Measurements from ENCODE around the gene MKNK1.
A peak's percentile ranks its signal among the peaks of the same experiment; 100 is the strongest.

MKNK1 gene

DNA sequence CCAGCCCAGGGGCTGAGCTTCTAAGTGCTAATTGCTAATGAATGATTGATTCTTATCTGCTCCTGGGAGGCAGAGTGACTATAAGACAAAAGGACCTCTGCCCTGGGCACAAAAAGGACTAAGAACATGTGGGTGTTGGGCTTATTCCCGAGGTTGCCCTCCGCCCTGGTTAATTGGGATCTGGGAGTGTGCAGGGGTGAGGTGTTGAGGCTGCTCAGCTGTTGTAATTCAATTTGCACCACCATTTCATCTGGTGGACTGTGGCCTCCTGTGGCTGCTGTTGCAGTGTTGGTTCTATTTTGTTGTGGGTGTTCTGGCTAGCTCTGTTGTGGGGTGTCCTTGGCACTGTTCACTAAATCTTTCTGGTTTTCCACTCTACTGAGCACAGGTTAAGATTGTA, 65.9 kb downstream of the MKNK1 start:
- FAIRE-seq (no peak), DNase-seq (ENCODE audit: insufficient read length, low spot score) (no peak)
- TF ChIP-seq SPI1 (IDR thresholded peaks at IDR 0.05; ENCODE audit: low read depth, low read length) (no peak), POLR2AphosphoS5 (IDR thresholded peaks at IDR 0.05; ENCODE audit: low read depth, low read length) (no peak), PAX5 (IDR thresholded peaks at IDR 0.05; ENCODE audit: insufficient read depth, low read length, severe bottlenecking) (no peak), POU2F2 (IDR thresholded peaks at IDR 0.05; ENCODE audit: low read depth, low read length) (no peak), TAF1 (IDR thresholded peaks at IDR 0.05; ENCODE audit: low read depth, low read length) (no peak), POLR2A (IDR thresholded peaks at IDR 0.05; ENCODE audit: low read depth, low read length) (no peak)

DNA sequence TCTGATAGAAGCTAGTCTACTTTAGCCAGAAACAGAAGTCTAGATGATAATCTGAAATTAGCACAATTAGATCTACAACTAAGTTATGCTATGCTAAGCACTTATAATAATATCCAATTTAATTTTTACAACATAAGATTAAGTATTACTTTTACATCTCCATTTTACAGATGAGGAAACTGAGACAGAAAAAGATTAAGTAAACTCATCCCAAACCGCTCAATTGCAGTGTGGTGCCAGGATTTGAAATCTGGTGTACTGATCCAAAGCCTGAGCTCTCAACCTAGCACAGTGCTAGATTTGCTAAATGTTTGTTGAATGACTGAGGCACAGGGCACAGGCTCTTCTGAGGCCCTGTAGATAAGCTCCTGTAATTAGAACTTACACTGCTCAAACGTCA, 66.4 kb downstream of the MKNK1 start:
- no peak for TF ChIP-seq POLR2A (IDR thresholded peaks at IDR 0.05; ENCODE audit: low read depth, low read length)
- no peak for TF ChIP-seq PAX5 (IDR thresholded peaks at IDR 0.05; ENCODE audit: insufficient read depth, low read length, severe bottlenecking)
- TF ChIP-seq SPI1 (IDR thresholded peaks at IDR 0.05; ENCODE audit: low read depth, low read length) = no peak
- TF ChIP-seq POU2F2 (IDR thresholded peaks at IDR 0.05; ENCODE audit: low read depth, low read length) = no peak
- TF ChIP-seq POLR2AphosphoS5 (IDR thresholded peaks at IDR 0.05; ENCODE audit: low read depth, low read length) = no peak
- DNase-seq (ENCODE audit: insufficient read length, low spot score) = no peak
- no peak for FAIRE-seq

DNA sequence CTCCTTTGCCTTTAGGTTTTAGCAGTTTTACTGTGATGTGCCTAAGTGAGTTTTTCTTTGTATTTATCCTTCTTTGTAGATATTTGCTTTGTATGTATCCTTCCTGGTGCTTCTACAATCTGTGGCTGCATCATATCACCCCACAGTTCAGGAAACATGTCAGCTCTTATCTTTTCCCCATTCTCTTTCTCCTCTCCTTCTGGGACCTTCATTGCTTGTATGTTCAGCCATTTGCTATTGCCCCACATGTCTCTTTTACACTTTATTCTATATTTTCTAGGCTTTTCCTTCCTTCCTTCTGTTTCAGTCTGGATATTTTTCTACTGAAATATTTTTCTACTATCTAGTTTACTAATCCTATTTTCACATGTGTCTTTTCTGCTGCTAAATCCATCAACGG, 67.5 kb downstream of the MKNK1 start:
- TF ChIP-seq TAF1 (IDR thresholded peaks at IDR 0.05; ENCODE audit: low read depth, low read length) = no peak
- TF ChIP-seq POU2F2 (IDR thresholded peaks at IDR 0.05; ENCODE audit: low read depth, low read length) = no peak
- TF ChIP-seq POLR2AphosphoS5 (IDR thresholded peaks at IDR 0.05; ENCODE audit: low read depth, low read length) = no peak
- TF ChIP-seq POLR2A (IDR thresholded peaks at IDR 0.05; ENCODE audit: low read depth, low read length) = no peak
- TF ChIP-seq SPI1 (IDR thresholded peaks at IDR 0.05; ENCODE audit: low read depth, low read length) = no peak
- no peak for TF ChIP-seq PAX5 (IDR thresholded peaks at IDR 0.05; ENCODE audit: insufficient read depth, low read length, severe bottlenecking)
- DNase-seq (ENCODE audit: insufficient read length, low spot score) (no peak), FAIRE-seq (no peak)

DNA sequence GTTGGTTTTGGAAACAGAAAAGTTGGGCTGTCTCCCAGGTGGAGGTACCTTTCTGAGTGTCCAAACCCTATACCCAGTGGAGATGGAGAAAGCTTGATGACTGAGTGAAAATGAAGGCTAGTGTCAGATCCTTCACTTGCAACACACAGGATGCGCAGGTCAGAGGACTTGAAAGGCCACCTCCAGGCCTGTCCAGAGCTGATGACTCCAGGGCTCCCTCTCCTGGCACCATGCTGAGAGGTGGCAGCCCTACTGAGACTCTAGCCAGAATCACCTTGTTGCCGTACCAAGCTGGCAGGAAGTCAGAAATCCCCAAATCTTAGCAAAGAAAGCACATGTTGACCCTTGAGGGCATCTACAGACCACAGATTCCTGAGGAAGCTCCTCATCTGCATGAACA, 69.0 kb downstream of the MKNK1 start:
- DNase-seq (ENCODE audit: insufficient read length, low spot score) = no peak
- peak; percentile 43 for FAIRE-seq

DNA sequence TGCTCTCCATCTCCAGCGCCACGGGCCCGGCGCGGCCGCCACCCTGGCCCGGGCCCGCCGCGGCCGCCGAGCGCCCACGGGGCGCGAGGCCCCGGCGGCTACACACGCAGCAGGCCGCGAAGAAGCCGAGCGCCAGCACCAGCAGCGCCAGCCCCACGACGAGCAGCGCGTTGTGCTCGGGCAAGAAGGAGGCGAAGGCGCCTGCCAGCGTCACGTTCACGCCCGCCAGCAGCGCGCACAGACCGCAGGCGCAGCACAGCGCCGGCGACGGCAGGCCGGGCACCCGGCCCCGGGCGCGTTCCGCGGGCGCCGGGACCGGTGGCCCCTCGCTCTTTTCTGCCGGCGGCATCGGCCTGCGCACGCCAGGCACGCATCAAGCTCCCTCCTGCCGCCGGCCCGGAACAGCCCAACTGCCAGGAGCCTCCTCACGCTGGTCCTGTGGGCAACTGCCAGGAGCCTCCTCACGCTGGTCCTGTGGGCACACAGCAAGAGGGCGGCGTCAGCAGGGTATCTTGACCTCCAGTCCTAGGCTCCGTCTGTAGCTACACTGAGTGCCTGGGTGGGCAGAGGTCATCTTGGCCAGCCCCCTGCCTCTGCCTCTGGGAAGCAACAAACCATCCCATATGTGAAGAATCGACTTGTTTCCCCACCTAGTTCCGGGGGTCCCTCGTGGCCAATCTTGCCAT, 70.7 kb downstream of the MKNK1 start:
- FAIRE-seq = peak; percentile 79
- DNase-seq (ENCODE audit: insufficient read length, low spot score) = peak; percentile 48
- TF ChIP-seq POLR2A (IDR thresholded peaks at IDR 0.05; ENCODE audit: low read depth, low read length) = no peak
- TF ChIP-seq POLR2AphosphoS5 (IDR thresholded peaks at IDR 0.05; ENCODE audit: low read depth, low read length) = no peak
- TF ChIP-seq TAF1 (IDR thresholded peaks at IDR 0.05; ENCODE audit: low read depth, low read length) = no peak
- TF ChIP-seq POU2F2 (IDR thresholded peaks at IDR 0.05; ENCODE audit: low read depth, low read length) = no peak
- no peak for TF ChIP-seq PAX5 (IDR thresholded peaks at IDR 0.05; ENCODE audit: insufficient read depth, low read length, severe bottlenecking)
- no peak for TF ChIP-seq SPI1 (IDR thresholded peaks at IDR 0.05; ENCODE audit: low read depth, low read length)

More for the DNA sequence above, 69.0 kb downstream of the MKNK1 start:
- TF ChIP-seq TAF1 (IDR thresholded peaks at IDR 0.05; ENCODE audit: low read depth, low read length) (no peak), SPI1 (IDR thresholded peaks at IDR 0.05; ENCODE audit: low read depth, low read length) (no peak), POLR2A (IDR thresholded peaks at IDR 0.05; ENCODE audit: low read depth, low read length) (no peak), POU2F2 (IDR thresholded peaks at IDR 0.05; ENCODE audit: low read depth, low read length) (no peak), POLR2AphosphoS5 (IDR thresholded peaks at IDR 0.05; ENCODE audit: low read depth, low read length) (no peak), PAX5 (IDR thresholded peaks at IDR 0.05; ENCODE audit: insufficient read depth, low read length, severe bottlenecking) (no peak)

DNA sequence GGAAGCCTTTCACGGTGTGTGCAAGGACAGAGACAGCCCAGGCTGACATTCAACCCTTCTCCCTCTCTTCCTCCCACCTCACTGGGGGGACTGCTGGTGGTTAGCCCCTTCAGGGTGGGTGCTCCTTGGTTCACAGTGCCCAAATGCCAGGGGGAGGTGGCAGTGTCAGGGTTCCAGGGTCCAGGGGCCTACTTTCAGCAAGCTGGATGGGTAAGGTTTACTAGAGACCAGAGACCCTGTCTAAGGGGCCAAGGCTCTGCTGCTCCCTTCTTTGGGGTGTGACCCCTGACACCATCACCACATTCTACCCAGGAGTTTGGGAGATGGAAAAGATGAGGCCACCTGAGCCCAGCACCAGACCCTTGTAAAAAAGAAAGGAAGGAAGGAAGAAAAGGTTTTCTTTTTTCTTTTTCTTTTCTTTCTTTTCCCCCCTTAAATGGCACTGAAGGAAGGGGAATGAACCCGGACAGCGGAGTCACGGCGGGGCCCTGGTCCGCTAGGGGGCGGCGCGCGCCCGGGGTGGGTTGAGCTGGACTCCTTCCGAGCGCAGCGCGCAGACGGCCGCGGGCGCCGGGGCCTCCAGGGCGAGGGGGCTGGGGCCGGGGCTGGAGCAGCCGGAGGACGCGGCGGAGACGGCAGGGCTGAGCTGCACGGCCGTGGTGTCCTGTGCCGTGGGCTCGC, 71.4 kb downstream of the MKNK1 start:
- TF ChIP-seq PAX5 (IDR thresholded peaks at IDR 0.05; ENCODE audit: insufficient read depth, low read length, severe bottlenecking) (no peak), POLR2AphosphoS5 (IDR thresholded peaks at IDR 0.05; ENCODE audit: low read depth, low read length) (no peak), POLR2A (IDR thresholded peaks at IDR 0.05; ENCODE audit: low read depth, low read length) (no peak), TAF1 (IDR thresholded peaks at IDR 0.05; ENCODE audit: low read depth, low read length) (no peak), POU2F2 (IDR thresholded peaks at IDR 0.05; ENCODE audit: low read depth, low read length) (no peak), SPI1 (IDR thresholded peaks at IDR 0.05; ENCODE audit: low read depth, low read length) (no peak)
- DNase-seq (ENCODE audit: insufficient read length, low spot score) (peak; percentile 75), FAIRE-seq (peak; percentile 40)

DNA sequence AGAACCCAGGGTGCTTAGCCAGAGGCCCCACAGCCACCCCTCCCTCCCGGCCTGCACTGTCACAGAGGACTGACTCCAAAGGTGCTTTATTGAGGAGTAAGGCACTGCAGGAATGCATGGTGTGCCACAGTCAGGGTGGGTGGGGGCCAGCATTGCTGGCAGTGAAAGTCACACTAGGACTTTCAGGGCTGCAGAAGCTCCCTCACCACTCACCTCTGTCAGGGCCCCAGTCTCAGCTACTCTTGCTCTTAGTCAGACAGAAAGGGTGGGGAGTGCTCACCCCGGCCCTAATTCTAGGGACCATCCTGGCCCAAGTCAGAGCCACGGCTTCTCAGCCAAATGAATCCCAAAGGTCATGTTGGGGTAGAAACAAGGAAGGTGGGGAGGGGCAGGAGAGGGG, 72.0 kb downstream of the MKNK1 start:
- no peak for FAIRE-seq
- TF ChIP-seq PAX5 (IDR thresholded peaks at IDR 0.05; ENCODE audit: insufficient read depth, low read length, severe bottlenecking) (no peak), POU2F2 (IDR thresholded peaks at IDR 0.05; ENCODE audit: low read depth, low read length) (no peak), POLR2AphosphoS5 (IDR thresholded peaks at IDR 0.05; ENCODE audit: low read depth, low read length) (no peak), TAF1 (IDR thresholded peaks at IDR 0.05; ENCODE audit: low read depth, low read length) (no peak), SPI1 (IDR thresholded peaks at IDR 0.05; ENCODE audit: low read depth, low read length) (no peak), POLR2A (IDR thresholded peaks at IDR 0.05; ENCODE audit: low read depth, low read length) (no peak)
- no peak for DNase-seq (ENCODE audit: insufficient read length, low spot score)

DNA sequence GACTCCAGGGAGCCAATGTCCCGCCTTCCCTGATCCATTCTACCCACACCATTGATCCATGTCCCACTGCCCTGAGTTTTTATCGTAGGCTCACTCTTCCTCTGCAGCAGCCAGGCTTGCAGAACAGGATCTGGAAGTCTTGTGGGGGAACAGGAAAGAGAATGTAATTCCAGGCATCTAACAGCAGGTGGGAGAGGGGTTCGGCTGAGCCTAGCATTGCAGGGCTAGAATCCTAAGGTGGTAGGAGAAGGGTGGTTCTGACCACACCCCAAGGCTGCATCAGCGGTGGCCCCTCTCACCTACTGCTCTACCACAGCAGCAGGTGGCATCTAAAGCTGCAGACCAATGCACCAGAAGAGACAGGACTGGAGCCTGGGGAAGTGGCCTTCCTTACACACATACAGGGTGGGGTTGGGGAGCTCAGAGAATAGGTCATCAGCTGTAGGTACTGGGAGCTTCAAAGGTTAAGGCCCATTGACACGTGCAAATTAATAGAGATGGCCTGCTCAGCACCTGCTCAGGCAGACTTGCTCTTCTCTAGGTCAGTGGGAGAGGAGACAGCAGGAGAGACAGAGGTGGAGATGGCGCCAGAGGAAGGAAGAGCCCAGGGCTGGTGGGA, 73.2 kb downstream of the MKNK1 start:
- TF ChIP-seq PAX5 (IDR thresholded peaks at IDR 0.05; ENCODE audit: insufficient read depth, low read length, severe bottlenecking) = no peak
- TF ChIP-seq TAF1 (IDR thresholded peaks at IDR 0.05; ENCODE audit: low read depth, low read length) = no peak
- TF ChIP-seq POLR2AphosphoS5 (IDR thresholded peaks at IDR 0.05; ENCODE audit: low read depth, low read length) = no peak
- TF ChIP-seq POU2F2 (IDR thresholded peaks at IDR 0.05; ENCODE audit: low read depth, low read length) = no peak
- TF ChIP-seq SPI1 (IDR thresholded peaks at IDR 0.05; ENCODE audit: low read depth, low read length) = no peak
- TF ChIP-seq POLR2A (IDR thresholded peaks at IDR 0.05; ENCODE audit: low read depth, low read length) = no peak
- DNase-seq (ENCODE audit: insufficient read length, low spot score) (no peak), FAIRE-seq (no peak)

DNA sequence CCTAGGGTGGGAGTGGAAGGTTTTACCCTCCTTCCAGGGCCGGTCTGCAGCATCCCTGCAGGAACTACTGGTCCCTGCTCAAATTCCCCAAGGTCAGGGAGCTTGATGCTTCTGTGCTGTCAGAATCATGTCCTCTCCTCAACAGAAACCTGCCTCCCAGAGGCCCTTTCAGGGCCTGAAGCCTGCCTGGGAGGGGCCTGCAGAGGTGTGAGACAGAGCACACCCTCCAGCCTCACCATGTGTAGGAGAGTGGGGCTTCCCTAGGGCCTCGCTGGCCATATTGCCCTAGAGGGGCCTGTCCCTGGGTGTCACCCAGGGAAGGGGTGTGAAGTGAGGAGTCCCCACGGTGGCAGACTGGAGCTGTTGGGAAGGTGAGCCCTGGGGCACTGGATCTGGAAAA, 73.8 kb downstream of the MKNK1 start:
- FAIRE-seq = no peak
- TF ChIP-seq POLR2AphosphoS5 (IDR thresholded peaks at IDR 0.05; ENCODE audit: low read depth, low read length) (no peak), TAF1 (IDR thresholded peaks at IDR 0.05; ENCODE audit: low read depth, low read length) (no peak), PAX5 (IDR thresholded peaks at IDR 0.05; ENCODE audit: insufficient read depth, low read length, severe bottlenecking) (no peak), POU2F2 (IDR thresholded peaks at IDR 0.05; ENCODE audit: low read depth, low read length) (no peak), SPI1 (IDR thresholded peaks at IDR 0.05; ENCODE audit: low read depth, low read length) (no peak), POLR2A (IDR thresholded peaks at IDR 0.05; ENCODE audit: low read depth, low read length) (no peak)
- DNase-seq (ENCODE audit: insufficient read length, low spot score) = no peak
